K562 (cell line): ENCODE measurements around the gene LRRC47. TPM values are rescaled to one million over a fixed set of nuclear protein-coding genes. Genes with fewer than 3 reads are reported as not detected.

ENCODE experiments used
- CHCHD3 ChIP-seq: fragments of 250-450 bp; sonication (Bioruptor Pico); IDR thresholded peaks from 2 replicates; pipeline ENCODE4 v2.1.2; 2022; ENCODE audit warnings: mild to moderate bottlenecking
- COPS2 ChIP-seq: fragments of 450-650 bp; conservative IDR thresholded peaks from 2 replicates; pipeline ENCODE4 v1.6.1; 2016; ENCODE audit warnings: mild to moderate bottlenecking, moderate library complexity
- CTBP1 ChIP-seq: fragments of 450-650 bp; IDR thresholded peaks from 2 replicates; pipeline ENCODE4 v1.6.1; 2016; ENCODE audit warnings: borderline replicate concordance
- CXXC5 ChIP-seq: fragments of 250-450 bp; sonication (Bioruptor Pico); IDR thresholded peaks from 2 replicates; pipeline ENCODE4 v1.8.0; 2022; ENCODE audit warnings: inconsistent platforms, mild to moderate bottlenecking, moderate library complexity
- FIP1L1 ChIP-seq: fragments of 200-400 bp; formaldehyde crosslinking; IDR thresholded peaks from 2 replicates; pipeline ENCODE4 v1.6.1; 2018; ENCODE audit warnings: mild to moderate bottlenecking, low read depth, low read length; ENCODE audit not compliant: poor library complexity, severe bottlenecking
- GABPB1 ChIP-seq: sonication (generic); formaldehyde crosslinking; IDR thresholded peaks from 2 replicates; pipeline ENCODE4 v1.8.0; 2022; ENCODE audit warnings: mild to moderate bottlenecking, missing genetic modification reagents
- HDAC2 ChIP-seq: fragments of 450-650 bp; IDR thresholded peaks from 2 replicates; pipeline ENCODE4 v1.6.1; 2016; ENCODE audit warnings: mild to moderate bottlenecking
- L3MBTL2 ChIP-seq: fragments of 450-650 bp; IDR thresholded peaks from 2 replicates; pipeline ENCODE4 v1.6.1; 2016; ENCODE audit warnings: mild to moderate bottlenecking, moderate library complexity
- MTA3 ChIP-seq: fragments of 450-650 bp; formaldehyde crosslinking; IDR thresholded peaks from 2 replicates; pipeline ENCODE4 v1.6.1; 2017; ENCODE audit warnings: mild to moderate bottlenecking, borderline replicate concordance
- NKRF ChIP-seq: fragments of 450-650 bp; IDR thresholded peaks from 2 replicates; pipeline ENCODE4 v1.6.1; 2016; ENCODE audit warnings: borderline replicate concordance
- POLR2B ChIP-seq: fragments of 450-650 bp; IDR thresholded peaks from 2 replicates; pipeline ENCODE4 v1.6.1; 2018; ENCODE audit warnings: low read depth; ENCODE audit not compliant: partially characterized antibody
- RB1 ChIP-seq: fragments of 450-650 bp; IDR thresholded peaks from 2 replicates; pipeline ENCODE4 v1.6.1; 2017; ENCODE audit warnings: low read depth, mild to moderate bottlenecking
- SAP30 ChIP-seq: fragments of 200-600 bp; sonication (generic); IDR thresholded peaks from 2 replicates; pipeline ENCODE4 v1.6.1; 2012; ENCODE audit warnings: borderline replicate concordance, low read depth, mild to moderate bottlenecking, moderate library complexity, low read length, control low read depth, inconsistent platforms; ENCODE audit not compliant: insufficient read depth, poor library complexity, severe bottlenecking
- STAG1 ChIP-seq: sonication (generic); formaldehyde crosslinking; IDR thresholded peaks from 2 replicates; pipeline ENCODE4 v1.5.0; 2020; ENCODE audit warnings: missing genetic modification reagents, borderline replicate concordance
- ZBTB1 ChIP-seq: sonication (generic); formaldehyde crosslinking; IDR thresholded peaks from 2 replicates; pipeline ENCODE4 v1.8.1; 2023; ENCODE audit warnings: missing genetic modification reagents, low read depth, mild to moderate bottlenecking, borderline replicate concordance
- ZFPM2 ChIP-seq: fragments of 250-450 bp; sonication (Bioruptor Pico); IDR thresholded peaks from 2 replicates; pipeline ENCODE4 v1.5.1; 2022; ENCODE audit warnings: mild to moderate bottlenecking
- ZNF217 ChIP-seq: sonication (generic); formaldehyde crosslinking; IDR thresholded peaks from 2 replicates; pipeline ENCODE4 v1.8.0; 2022; ENCODE audit warnings: mild to moderate bottlenecking, missing genetic modification reagents
- ZNF699 ChIP-seq: fragments of 250-450 bp; sonication (Bioruptor Pico); IDR thresholded peaks from 2 replicates; pipeline ENCODE4 v1.8.0; 2021; ENCODE audit warnings: mild to moderate bottlenecking, moderate library complexity; ENCODE audit not compliant: insufficient replicate concordance
- polyA plus RNA-seq, 8 experiments: library from polyadenylated mRNA; depleted of rRNA in 4 of 8; stranded (reverse) in 5 of 8; unstranded in 3 of 8; fragments of >200 nt; fragmentation: Nextera tagmentation in 2 of 8; fragmentation: Illumina TruSeq in 1 of 8; extraction: Ambion mirVana in 2 of 8; extraction: Trizol in 1 of 8; gene quantifications; 2 replicates each; pipeline versions ENCODE4 v1.2.1 to v1.2.3, GENCODE V29; 2011 to 2014; ENCODE audit warnings: inconsistent platforms in 1 of 8, missing spikeins in 1 of 8
- total RNA-seq, 7 experiments: library from RNA; depleted of rRNA in 6 of 7; stranded (reverse); fragments of >200 nt in 6 of 7; fragmentation: Illumina TruSeq in 2 of 7; extraction: Trizol in 2 of 7; gene quantifications; 2 replicates each; pipeline versions ENCODE4 v1.2.1 to v1.2.3, GENCODE V29; 2011 to 2021; ENCODE audit warnings: low replicate concordance in 1 of 7

The LRRC47 gene
- total and polyA plus RNA-seq, 9 of the 15 experiments (the other 6 are each of a cell fraction or from before 2014, with no cell fraction given): 4.6 to 68.0 (median 35.9) TPM

- peak; percentile 93 for TF ChIP-seq L3MBTL2
- 0 out of 2 replicates have a peak, but pooled peaks have one; percentile 40 for TF ChIP-seq ZFPM2
- TF ChIP-seq ZNF217: peak; percentile 70; the same call in 1 of the 2 replicates
- peak; percentile 70 for TF ChIP-seq GABPB1 (CRISPR knock-in tag)
- peak; percentile 32; the same call in 1 of the 2 replicates for TF ChIP-seq CTBP1
- TF ChIP-seq COPS2: no peak
- 0 out of 2 replicates have a peak, but pooled peaks have one; percentile 54 for TF ChIP-seq CHCHD3 (CRISPR knock-in tag)
- peak; percentile 63 for TF ChIP-seq POLR2B
- no peak for TF ChIP-seq ZNF699 (CRISPR knock-in tag)
- TF ChIP-seq SAP30: peak; percentile 80
- peak; percentile 85 for TF ChIP-seq NKRF
- TF ChIP-seq FIP1L1: peak; percentile 45
- peak; percentile 45; the same call in 1 of the 2 replicates for TF ChIP-seq ZBTB1 (CRISPR knock-in tag)
- TF ChIP-seq STAG1: no peak
- TF ChIP-seq MTA3: peak; percentile 73; the same call in 1 of the 2 replicates
- TF ChIP-seq CXXC5 (CRISPR knock-in tag): peak; percentile 80
- TF ChIP-seq RB1: peak; percentile 86
- no peak for TF ChIP-seq HDAC2
Observed at GRCh38 chr1:3772027-3772714, 24.1 kb downstream of the LRRC47 start (continued).
